ENCODE measurements around the gene B3GNT7. TPM values are rescaled to one million over a fixed set of nuclear protein-coding genes. Genes with fewer than 3 reads are reported as not detected.

B3GNT7 gene
- total RNA-seq, 1 donor from 2014 or later, result 80.0 TPM

DNA sequence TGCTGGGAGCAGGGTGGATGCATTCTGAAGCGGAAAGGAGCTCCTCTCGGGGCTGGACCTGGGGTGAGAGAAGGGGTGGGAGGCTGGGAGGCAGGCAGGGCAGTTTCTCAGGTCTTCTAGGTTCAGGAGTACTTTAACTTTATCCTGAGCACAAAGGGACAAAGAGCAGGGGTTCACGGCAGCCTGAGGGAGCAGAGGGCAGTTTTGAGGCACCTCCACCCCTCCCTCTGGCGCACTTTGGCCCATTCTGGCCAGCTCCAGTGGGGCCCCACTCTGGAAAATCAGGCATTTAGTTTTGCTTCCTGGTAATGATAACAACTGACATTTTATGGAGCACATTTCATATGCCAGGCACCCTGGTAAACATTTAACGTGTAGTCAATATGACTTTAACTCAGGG lies 14.3 kb downstream of the B3GNT7 start:
- Histone ChIP-seq H3K27ac (no peak overlapping the region), H3K4me3 (no peak overlapping the region), H3K27me3 (ENCODE audit: low read depth) (peaks cover 5% of the 10 kb centered on the region), H3K4me1 (peaks cover 17% of the 10 kb centered on the region), H3K9me3 (peaks cover 4% of the 10 kb centered on the region), H3K36me3 (no peaks in the 10 kb centered on the region)
- DNase-seq (peak; percentile 11), ATAC-seq (no peak)
- intact Hi-C loops (cut with DNase I), result no loop called here
- TF ChIP-seq, protein P1, sequence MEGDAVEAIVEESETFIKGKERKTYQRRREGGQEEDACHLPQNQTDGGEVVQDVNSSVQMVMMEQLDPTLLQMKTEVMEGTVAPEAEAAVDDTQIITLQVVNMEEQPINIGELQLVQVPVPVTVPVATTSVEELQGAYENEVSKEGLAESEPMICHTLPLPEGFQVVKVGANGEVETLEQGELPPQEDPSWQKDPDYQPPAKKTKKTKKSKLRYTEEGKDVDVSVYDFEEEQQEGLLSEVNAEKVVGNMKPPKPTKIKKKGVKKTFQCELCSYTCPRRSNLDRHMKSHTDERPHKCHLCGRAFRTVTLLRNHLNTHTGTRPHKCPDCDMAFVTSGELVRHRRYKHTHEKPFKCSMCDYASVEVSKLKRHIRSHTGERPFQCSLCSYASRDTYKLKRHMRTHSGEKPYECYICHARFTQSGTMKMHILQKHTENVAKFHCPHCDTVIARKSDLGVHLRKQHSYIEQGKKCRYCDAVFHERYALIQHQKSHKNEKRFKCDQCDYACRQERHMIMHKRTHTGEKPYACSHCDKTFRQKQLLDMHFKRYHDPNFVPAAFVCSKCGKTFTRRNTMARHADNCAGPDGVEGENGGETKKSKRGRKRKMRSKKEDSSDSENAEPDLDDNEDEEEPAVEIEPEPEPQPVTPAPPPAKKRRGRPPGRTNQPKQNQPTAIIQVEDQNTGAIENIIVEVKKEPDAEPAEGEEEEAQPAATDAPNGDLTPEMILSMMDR (IDR thresholded peaks at IDR 0.05), result no peak

DNA sequence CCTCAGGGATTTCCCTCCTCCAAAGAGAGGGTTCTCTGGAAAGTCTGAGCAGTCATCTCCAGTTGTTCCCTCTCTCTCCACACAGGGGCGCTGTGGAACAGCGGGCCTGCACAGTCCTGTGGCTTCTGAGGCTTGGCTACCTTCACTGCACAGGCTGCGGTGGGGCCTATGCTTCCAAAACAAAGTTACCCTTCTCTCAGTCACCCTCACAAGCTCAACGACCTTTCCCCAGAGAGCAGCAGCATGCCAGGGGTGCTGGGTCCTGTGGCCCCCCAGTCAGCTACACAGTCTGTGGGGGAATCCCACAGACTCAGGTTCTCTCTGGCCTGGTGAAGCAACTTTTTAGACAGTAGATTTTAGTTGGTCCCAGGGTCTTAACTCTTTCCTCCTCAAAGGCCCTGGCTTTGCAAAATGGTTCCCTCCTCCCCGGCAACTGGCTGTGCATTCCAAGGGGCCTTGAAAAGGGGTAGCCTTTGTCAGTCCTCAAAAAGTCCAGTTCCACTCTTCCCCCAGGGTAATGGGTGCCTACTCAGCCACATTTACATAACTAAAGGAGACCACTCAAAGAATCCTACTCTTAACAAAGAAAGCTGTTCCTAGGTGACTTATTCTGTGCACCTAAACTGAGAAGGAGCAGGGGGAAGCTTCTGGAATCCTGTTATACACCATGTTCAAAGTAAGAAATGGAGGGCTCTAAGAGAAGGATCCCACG lies 14.9 kb downstream of the B3GNT7 start:
- Histone ChIP-seq H3K36me3 (no peaks in the 10 kb centered on the region), H3K27me3 (ENCODE audit: low read depth) (peaks cover 5% of the 10 kb centered on the region), H3K4me1 (peaks cover 15% of the 10 kb centered on the region), H3K4me3 (no peak overlapping the region), H3K9me3 (peaks cover 4% of the 10 kb centered on the region), H3K27ac (no peak overlapping the region)
- intact Hi-C loops (cut with DNase I), result no loop called here
- DNase-seq, result no peak
- ATAC-seq, result no peak
- TF ChIP-seq, protein P1 (IDR thresholded peaks at IDR 0.05), result peak; percentile 13

DNA sequence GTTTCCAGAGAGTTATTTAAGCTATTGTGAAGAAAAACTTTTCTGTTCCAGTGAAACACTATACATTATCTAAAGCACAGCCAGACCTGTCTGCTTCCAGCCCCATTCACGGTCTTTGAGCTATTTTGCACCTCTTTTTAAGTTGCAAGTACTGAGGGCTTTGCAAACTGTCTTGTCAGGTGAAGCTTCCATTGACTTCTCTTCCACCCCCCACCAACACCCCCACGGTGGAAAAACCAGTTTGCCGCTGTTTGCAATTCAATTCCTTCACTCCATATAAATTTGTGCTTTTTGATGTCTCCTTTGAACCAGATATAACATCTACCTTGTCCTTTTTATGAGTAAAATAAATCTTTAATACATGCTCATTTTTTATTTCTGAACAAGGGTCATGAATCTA lies 15.7 kb downstream of the B3GNT7 start:
- Histone ChIP-seq H3K36me3 (no peaks in the 10 kb centered on the region), H3K27ac (no peak overlapping the region), H3K4me1 (peaks cover 13% of the 10 kb centered on the region), H3K9me3 (peaks cover 4% of the 10 kb centered on the region), H3K4me3 (no peak overlapping the region), H3K27me3 (ENCODE audit: low read depth) (peaks cover 6% of the 10 kb centered on the region)
- ATAC-seq (no peak), DNase-seq (no peak)
- intact Hi-C loops (cut with DNase I), result no loop called here
- TF ChIP-seq, protein P1 (IDR thresholded peaks at IDR 0.05), result no peak

- intact Hi-C loops (cut with DNase I), result no loop called here
- H3K4me3 ChIP-seq, result peak overlapping the region; percentile 63
- peaks cover 13% of the 10 kb centered on the region for H3K4me1 ChIP-seq
- peaks cover 4% of the 10 kb centered on the region for H3K9me3 ChIP-seq
- H3K27ac ChIP-seq, result peak overlapping the region; percentile 62
- TF ChIP-seq, protein P1 (IDR thresholded peaks at IDR 0.05), result peak; percentile 91
- DNase-seq (peak; percentile 88), ATAC-seq (peak; percentile 99)
- peaks cover 12% of the 10 kb centered on the region for H3K27me3 ChIP-seq (ENCODE audit: low read depth)
- H3K36me3 ChIP-seq, result no peaks in the 10 kb centered on the region
Observed at GRCh38 chr2:231411831-231412617, 16.5 kb downstream of the B3GNT7 start.

DNA sequence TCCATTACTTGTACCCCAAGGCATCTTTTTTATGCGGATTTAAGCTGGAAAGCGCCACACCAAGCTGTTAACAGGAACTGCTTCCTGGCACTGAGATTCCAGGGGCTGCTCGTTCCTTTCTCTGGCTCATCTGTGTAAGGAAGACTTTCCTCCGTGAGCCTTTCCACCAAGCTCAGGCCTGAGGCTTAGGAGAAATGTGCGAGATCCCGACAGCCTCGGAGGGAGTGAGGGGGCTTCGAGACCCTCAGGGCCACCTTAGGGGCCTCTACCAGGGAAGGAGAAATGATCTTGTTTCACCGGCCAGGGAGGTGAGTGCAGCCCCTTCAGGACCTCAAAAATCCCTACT lies 17.1 kb downstream of the B3GNT7 start:
- DNase-seq (no peak), ATAC-seq (no peak)
- Histone ChIP-seq H3K9me3 (peaks cover 4% of the 10 kb centered on the region), H3K4me3 (peak overlapping the region; percentile 63), H3K27me3 (ENCODE audit: low read depth) (peaks cover 12% of the 10 kb centered on the region), H3K27ac (no peak overlapping the region), H3K36me3 (no peaks in the 10 kb centered on the region), H3K4me1 (peaks cover 13% of the 10 kb centered on the region)
- TF ChIP-seq, protein P1 (IDR thresholded peaks at IDR 0.05), result peak; percentile 15
- intact Hi-C loops (cut with DNase I), result no loop called here
